Astrocyte (in vitro differentiated cells and primary cell): Measurements from ENCODE around the gene LRRC53. TPM values are rescaled to one million over a fixed set of nuclear protein-coding genes. Genes with fewer than 3 reads are reported as not detected.

Experiments
- DNase-seq: peaks from one replicate; pipeline ENCODE4 v3.0.0-alpha.2; 2010; ENCODE audit warnings: low read depth
- FAIRE-seq: peaks from 2 replicates; lab custom pipeline; 2011; peaks lifted over from hg19 to GRCh38; lab: Jason Lieb, UNC
- H2AFZ ChIP-seq: 2 replicates; pipeline ENCODE4 v1.6.0; 2012; ENCODE audit warnings: low read depth, low read length, inconsistent platforms
- H3K27ac ChIP-seq: 2 replicates; pipeline ENCODE4 v1.5.1; 2011; ENCODE audit warnings: low read depth, low read length, inconsistent platforms
- H3K27me3 ChIP-seq: 2 replicates; pipeline ENCODE4 v1.6.0; 2011; ENCODE audit warnings: low read length, inconsistent platforms; ENCODE audit not compliant: insufficient read depth
- H3K36me3 ChIP-seq: 2 replicates; pipeline ENCODE4 v1.5.1; 2011; ENCODE audit warnings: low read length, inconsistent platforms; ENCODE audit not compliant: insufficient read depth
- H3K4me1 ChIP-seq: 2 replicates; pipeline ENCODE4 v1.5.1; 2011; ENCODE audit warnings: low read length, inconsistent platforms; ENCODE audit not compliant: insufficient read depth
- H3K4me2 ChIP-seq: 2 replicates; pipeline ENCODE4 v1.6.0; 2012; ENCODE audit warnings: low read length, inconsistent platforms
- H3K4me3 ChIP-seq: 2 replicates; pipeline ENCODE4 v1.5.1; 2011; ENCODE audit warnings: low read depth, mild to moderate bottlenecking, low read length, inconsistent platforms; ENCODE audit not compliant: insufficient read depth
- H3K79me2 ChIP-seq: 2 replicates; pipeline ENCODE4 v1.6.0; 2012; ENCODE audit warnings: mild to moderate bottlenecking, low read length, inconsistent platforms; ENCODE audit not compliant: insufficient read depth
- H3K9ac ChIP-seq: 2 replicates; pipeline ENCODE4 v1.6.0; 2012; ENCODE audit warnings: mild to moderate bottlenecking, low read length, inconsistent platforms
- H3K9me3 ChIP-seq: 2 replicates; pipeline ENCODE4 v1.5.1; 2012; ENCODE audit warnings: low read depth, mild to moderate bottlenecking, low read length, inconsistent platforms; ENCODE audit not compliant: insufficient read depth
- H4K20me1 ChIP-seq: 2 replicates; pipeline ENCODE4 v1.6.0; 2012; ENCODE audit warnings: low read length, inconsistent platforms; ENCODE audit not compliant: insufficient read depth
- H3K27ac Mint-ChIP-seq: one replicate; pipeline ENCODE4 v1.8.0; 2021; ENCODE audit warnings: mild to moderate bottlenecking, mixed read lengths; ENCODE audit not compliant: unreplicated experiment
- H3K27me3 Mint-ChIP-seq: one replicate; pipeline ENCODE4 v1.8.0; 2021; ENCODE audit warnings: low read depth, mixed read lengths; ENCODE audit not compliant: unreplicated experiment
- H3K36me3 Mint-ChIP-seq: one replicate; pipeline ENCODE4 v1.8.0; 2021; ENCODE audit warnings: low read depth, mixed read lengths; ENCODE audit not compliant: unreplicated experiment
- H3K4me1 Mint-ChIP-seq: one replicate; pipeline ENCODE4 v1.8.0; 2021; ENCODE audit warnings: low read depth, mixed read lengths; ENCODE audit not compliant: unreplicated experiment
- H3K4me3 Mint-ChIP-seq: one replicate; pipeline ENCODE4 v1.8.0; 2021; ENCODE audit warnings: mild to moderate bottlenecking, moderate library complexity, mixed read lengths; ENCODE audit not compliant: unreplicated experiment
- H3K9me3 Mint-ChIP-seq: one replicate; pipeline ENCODE4 v1.8.0; 2021; ENCODE audit warnings: mild to moderate bottlenecking, mixed read lengths; ENCODE audit not compliant: unreplicated experiment
- CTCF ChIP-seq: IDR thresholded peaks from 2 replicates; pipeline ENCODE4 v1.5.1; 2011; ENCODE audit warnings: low read depth, mild to moderate bottlenecking, inconsistent platforms, low read length, moderate library complexity; ENCODE audit not compliant: insufficient read depth
- EZH2 ChIP-seq: IDR thresholded peaks from 2 replicates; pipeline ENCODE4 v1.6.1; 2012; ENCODE audit warnings: mild to moderate bottlenecking, low read length, inconsistent platforms; ENCODE audit not compliant: insufficient read depth
- total RNA-seq: library from RNA; stranded (reverse); gene quantifications from 2 replicates; pipeline ENCODE4 v1.2.1, GENCODE V29; 2021

Gene LRRC53
- total RNA-seq, 1 donor from 2014 or later = not detected

GRCh38 chr1:74420467-74420866 is 91.9 kb downstream of the LRRC53 start:
- no peaks in the 10 kb centered on the region for H3K36me3 ChIP-seq
- H3K36me3 Mint-ChIP-seq = no peaks in the 10 kb centered on the region
- no peak overlapping the region for H3K4me3 Mint-ChIP-seq
- no peaks in the 10 kb centered on the region for H4K20me1 ChIP-seq
- H3K79me2 ChIP-seq = no peaks in the 10 kb centered on the region
- H3K4me1 ChIP-seq = peaks cover 2% of the 10 kb centered on the region
- H3K4me2 ChIP-seq = no peak overlapping the region
- H3K27me3 Mint-ChIP-seq = no peaks in the 10 kb centered on the region
- H3K4me3 ChIP-seq = no peak overlapping the region
- no peaks in the 10 kb centered on the region for H3K27me3 ChIP-seq
- no peak for FAIRE-seq
- TF ChIP-seq EZH2 (no peak), CTCF (no peak)
- H3K9ac ChIP-seq = no peak overlapping the region
- peaks cover 14% of the 10 kb centered on the region for H3K4me1 Mint-ChIP-seq
- no peak overlapping the region for H3K27ac ChIP-seq
- DNase-seq = no peak
- no peak overlapping the region for H3K27ac Mint-ChIP-seq
- H3K9me3 Mint-ChIP-seq = no peaks in the 10 kb centered on the region
- H3K9me3 ChIP-seq = no peaks in the 10 kb centered on the region
- no peak overlapping the region for H2AFZ ChIP-seq

Other genes with a start within 250 kb of the LRRC53 start
- gene ERICH3, start 161.2 kb upstream of the LRRC53 start, total RNA-seq = not detected in 2 replicates
- gene CRYZ, start 220.4 kb upstream of the LRRC53 start, total RNA-seq = 29.8 and 31.0 TPM in 2 replicates
- 17.2 and 19.4 TPM in 2 replicates for gene TYW3, start 220.5 kb upstream of the LRRC53 start, total RNA-seq